H9 (cell line): Measurements from ENCODE around the gene MEMO1. TPM values are rescaled to one million over a fixed set of nuclear protein-coding genes. Genes with fewer than 3 reads are reported as not detected.

ENCODE experiments used
- DNase-seq: peaks from one replicate; pipeline ENCODE4 v3.0.0-alpha.2; 2017
- H2AFZ ChIP-seq: one replicate; pipeline ENCODE4 v1.6.1; 2013; ENCODE audit warnings: mild to moderate bottlenecking, low read length, control low read depth, moderate library complexity
- H2AK5ac ChIP-seq: 2 replicates; pipeline ENCODE4 v1.6.1; 2013; ENCODE audit warnings: low read length, control low read depth, mixed read lengths; ENCODE audit not compliant: insufficient read length
- H2BK120ac ChIP-seq: one replicate; pipeline ENCODE4 v1.6.1; 2013; ENCODE audit warnings: low read depth, mild to moderate bottlenecking, low read length, control low read depth, inconsistent platforms; ENCODE audit not compliant: poor library complexity, severe bottlenecking
- H2BK12ac ChIP-seq: 2 replicates; pipeline ENCODE4 v1.6.1; 2013; ENCODE audit warnings: low read length, control low read depth, mixed read lengths, low read depth; ENCODE audit not compliant: insufficient read length
- H2BK15ac ChIP-seq: 2 replicates; pipeline ENCODE4 v1.6.1; 2013; ENCODE audit warnings: low read depth, low read length, control low read depth
- H2BK20ac ChIP-seq: one replicate; pipeline ENCODE4 v1.6.1; 2013; ENCODE audit warnings: low read depth, mild to moderate bottlenecking, low read length, control low read depth, inconsistent platforms; ENCODE audit not compliant: poor library complexity, severe bottlenecking
- H2BK5ac ChIP-seq: 2 replicates; pipeline ENCODE4 v1.6.1; 2013; ENCODE audit warnings: low read length, control low read depth, mixed read lengths; ENCODE audit not compliant: insufficient read length
- H3K14ac ChIP-seq: 2 replicates; pipeline ENCODE4 v1.6.1; 2013; ENCODE audit warnings: low read length, control low read depth; ENCODE audit not compliant: insufficient read depth
- H3K18ac ChIP-seq: 2 replicates; pipeline ENCODE4 v1.6.1; 2013; ENCODE audit warnings: low read depth, mild to moderate bottlenecking, mixed read lengths, low read length, control low read depth; ENCODE audit not compliant: insufficient read length
- H3K23ac ChIP-seq: 2 replicates; pipeline ENCODE4 v1.6.1; 2013; ENCODE audit warnings: low read length, control low read depth, mixed read lengths, low read depth; ENCODE audit not compliant: insufficient read length
- H3K23me2 ChIP-seq: 2 replicates; pipeline ENCODE4 v1.6.1; 2013; ENCODE audit warnings: low read depth, mild to moderate bottlenecking, mixed read lengths, low read length, control low read depth; ENCODE audit not compliant: insufficient read length, poor library complexity, severe bottlenecking
- H3K27ac ChIP-seq: 2 replicates; pipeline ENCODE4 v1.5.1; 2013; ENCODE audit warnings: low read length, control low read depth, mixed read lengths, low read depth; ENCODE audit not compliant: insufficient read length
- H3K27me3 ChIP-seq: 2 replicates; pipeline ENCODE4 v1.6.1; 2013; ENCODE audit warnings: low read length, control low read depth, inconsistent platforms; ENCODE audit not compliant: insufficient read depth
- H3K4ac ChIP-seq: 2 replicates; pipeline ENCODE4 v1.6.1; 2013; ENCODE audit warnings: low read depth, mild to moderate bottlenecking, control low read depth, inconsistent platforms, low read length, moderate library complexity
- H3K4me1 ChIP-seq: 2 replicates; pipeline ENCODE4 v1.6.1; 2013; ENCODE audit warnings: low read length, control low read depth, inconsistent platforms; ENCODE audit not compliant: insufficient read depth
- H3K4me2 ChIP-seq: 2 replicates; pipeline ENCODE4 v1.6.1; 2013; ENCODE audit warnings: low read length, control low read depth, mixed read lengths; ENCODE audit not compliant: insufficient read length, insufficient read depth
- H3K56ac ChIP-seq: 2 replicates; pipeline ENCODE4 v1.6.1; 2013; ENCODE audit warnings: low read depth, mild to moderate bottlenecking, mixed read lengths, low read length, control low read depth; ENCODE audit not compliant: insufficient read length
- H3K79me1 ChIP-seq: 2 replicates; pipeline ENCODE4 v1.6.1; 2013; ENCODE audit warnings: low read depth, mild to moderate bottlenecking, moderate library complexity, low read length, control low read depth, inconsistent platforms; ENCODE audit not compliant: insufficient read depth, poor library complexity, severe bottlenecking
- H3K79me2 ChIP-seq: 2 replicates; pipeline ENCODE4 v1.6.1; 2013; ENCODE audit warnings: low read length, control low read depth, inconsistent platforms; ENCODE audit not compliant: insufficient read depth
- H3K9ac ChIP-seq: 2 replicates; pipeline ENCODE4 v1.6.1; 2013; ENCODE audit warnings: low read length, control low read depth, mixed read lengths; ENCODE audit not compliant: insufficient read length; ENCODE audit errors: extremely low read depth
- H3K9me3 ChIP-seq: one replicate; pipeline ENCODE4 v1.6.1; 2013; ENCODE audit warnings: low read depth, low read length, inconsistent platforms; ENCODE audit not compliant: control insufficient read depth
- H3T11ph ChIP-seq: one replicate; pipeline ENCODE4 v1.6.1; 2013; ENCODE audit warnings: mild to moderate bottlenecking, low read length, control low read depth, inconsistent platforms
- H4K20me1 ChIP-seq: one replicate; pipeline ENCODE4 v1.6.1; 2013; ENCODE audit not compliant: control insufficient read depth, insufficient read length, insufficient read depth
- H4K5ac ChIP-seq: 2 replicates; pipeline ENCODE4 v1.6.1; 2013; ENCODE audit warnings: low read depth, mild to moderate bottlenecking, mixed read lengths, low read length, control low read depth; ENCODE audit not compliant: insufficient read length
- H4K8ac ChIP-seq: replicated peaks from 2 replicates; pipeline ENCODE4 v1.6.1; 2013; ENCODE audit warnings: low read length, control low read depth, mixed read lengths, low read depth; ENCODE audit not compliant: insufficient read length
- H4K91ac ChIP-seq: 2 replicates; pipeline ENCODE4 v1.6.1; 2013; ENCODE audit warnings: low read depth, mild to moderate bottlenecking, moderate library complexity, mixed read lengths, low read length, control low read depth; ENCODE audit not compliant: insufficient read length
- H3K27ac Mint-ChIP-seq, 3 experiments: 2 replicates in 2 of 3; 3 replicates in 1 of 3; pipeline ENCODE4 v1.8.0; 2020 to 2021; ENCODE audit warnings: mixed read lengths in 3 of 3, mild to moderate bottlenecking in 1 of 3, moderate library complexity in 1 of 3
- H3K27me3 Mint-ChIP-seq: 2 replicates; pipeline ENCODE4 v1.8.0; 2021; ENCODE audit warnings: low read depth, mild to moderate bottlenecking, moderate library complexity, mixed read lengths
- H3K36me3 Mint-ChIP-seq, 3 experiments: 2 replicates in 2 of 3; 3 replicates in 1 of 3; pipeline ENCODE4 v1.8.0; 2020 to 2021; ENCODE audit warnings: low read depth in 3 of 3, mixed read lengths in 3 of 3; ENCODE audit not compliant: insufficient read depth in 1 of 3
- H3K4me1 Mint-ChIP-seq, 2 experiments: 2 replicates each; pipeline ENCODE4 v1.8.0; 2020; ENCODE audit warnings: mixed read lengths in 2 of 2
- H3K4me3 Mint-ChIP-seq, 2 experiments: 2 replicates in 1 of 2; 3 replicates in 1 of 2; pipeline ENCODE4 v1.8.0; 2020 to 2021; ENCODE audit warnings: mild to moderate bottlenecking in 2 of 2, mixed read lengths in 2 of 2, moderate library complexity in 1 of 2
- H3K9me3 Mint-ChIP-seq, 2 experiments: 2 replicates in 1 of 2; 3 replicates in 1 of 2; pipeline ENCODE4 v1.8.0; 2020; ENCODE audit warnings: mild to moderate bottlenecking in 2 of 2, mixed read lengths in 2 of 2, moderate library complexity in 1 of 2
- CTCF ChIP-seq: fragments of 200-600 bp; sonication (generic); conservative IDR thresholded peaks from 3 replicates; pipeline ENCODE4 v1.8.0; 2021; ENCODE audit warnings: antibody characterized with exemption, mild to moderate bottlenecking
- WGBS: extraction: QIAGEN DNeasy Blood & Tissue Kit; methylation state at CpG from one replicate; pipeline ENCODE4 v1.1.7; 2013; ENCODE audit warnings: missing lambda C conversion rate, low lambda C conversion rate, mixed read lengths; ENCODE audit not compliant: insufficient read length; ENCODE audit errors: extremely low coverage; 5-methylcytosine and 5-hydroxymethylcytosine counted together
- total RNA-seq: library from RNA; stranded (reverse); gene quantifications from 2 replicates; pipeline ENCODE4 v1.2.1, GENCODE V29; 2021

The MEMO1 gene
- total RNA-seq, 1 experiment from 2014 or later, result 49.4 TPM

- no peak for DNase-seq
- Histone ChIP-seq H3K4me1 (no peaks in the 10 kb centered on the region), H3K27me3 (no peaks in the 10 kb centered on the region), H3K4me2 (no peak overlapping the region), H3K9ac (no peak overlapping the region), H2BK20ac (no peak overlapping the region), H3T11ph (no peak overlapping the region), H2BK5ac (no peak overlapping the region), H3K4ac (no peak overlapping the region), H3K79me1 (peaks cover 6% of the 10 kb centered on the region), H2BK15ac (no peak overlapping the region), H2AK5ac (no peak overlapping the region), H4K5ac (no peak overlapping the region), H2AFZ (no peak overlapping the region), H3K79me2 (peaks cover 2% of the 10 kb centered on the region; the same call in 1 of the 2 replicates), H3K23ac (no peak overlapping the region), H3K56ac (no peak overlapping the region), H2BK120ac (no peak overlapping the region), H4K91ac (no peak overlapping the region), H3K14ac (no peak overlapping the region), H4K8ac (no peak overlapping the region), H3K18ac (no peak overlapping the region), H3K27ac (no peak overlapping the region), H3K9me3 (no peaks in the 10 kb centered on the region), H3K23me2 (no peaks in the 10 kb centered on the region), H4K20me1 (no peaks in the 10 kb centered on the region), H2BK12ac (no peak overlapping the region)
- peaks cover 0 to 2% (median 0%) of the 10 kb centered on the region in 3 experiments; a peak in 2 of 7 replicates for H3K36me3 Mint-ChIP-seq
- no peaks in the 10 kb centered on the region; a peak in 1 of 4 replicates for H3K4me1 Mint-ChIP-seq
- no peaks in the 10 kb centered on the region for H3K27me3 Mint-ChIP-seq
- no peak for TF ChIP-seq CTCF
- no CpG with 5 or more reads among the region's 4 CpGs for WGBS
- H3K9me3 Mint-ChIP-seq, result no peaks in the 10 kb centered on the region
- H3K27ac Mint-ChIP-seq, result no peak overlapping the region
- H3K4me3 Mint-ChIP-seq, result no peak overlapping the region
Measured at GRCh38 chr2:31969178-31969577, 41.6 kb downstream of the MEMO1 start.
